A549 (cell line): Measurements from ENCODE around the gene TDP2. TPM values are rescaled to one million over a fixed set of nuclear protein-coding genes. Genes with fewer than 3 reads are reported as not detected.

ENCODE experiments used
- ATAC-seq, 2 experiments: fragments of 200-7000 bp in 1 of 2; fragments of >200 bp in 1 of 2; cut with Nextera tagmentation in 1 of 2; cut with Tn5 transposase in 1 of 2; 3 replicates each; pipeline versions ENCODE4 v1.8.0 to v1.9.1; 2018 to 2020; ENCODE audit warnings: mild to moderate bottlenecking in 1 of 2, moderate library complexity in 1 of 2
- CTCF ChIA-PET: fragments of 300-600 bp; sonication (Branson Sonifier 250); formaldehyde crosslinking; extraction: SDS; loops from one replicate; lab custom pipeline; 2021; ENCODE audit warnings: antibody characterized with exemption, inconsistent platforms; lab: Yijun Ruan, JAX
- POLR2A ChIA-PET: fragments of 350-600 bp; formaldehyde crosslinking; extraction: SDS; loops from one replicate; lab custom pipeline; 2021; ENCODE audit warnings: antibody characterized with exemption, inconsistent platforms; lab: Yijun Ruan, JAX
- DNase-seq, 2 experiments: peaks; one replicate each; pipeline versions ENCODE4 v3.0.0 to v3.0.0-alpha.2; 2011 to 2016; ENCODE audit warnings: low read depth in 1 of 2, low spot score in 1 of 2
- FAIRE-seq: peaks from 2 replicates; lab custom pipeline; 2011; peaks lifted over from hg19 to GRCh38; lab: Jason Lieb, UNC
- H3K27ac ChIP-seq, 2 experiments: fragments of >200 bp; sonication (Bioruptor Twin); formaldehyde crosslinking; 3 replicates each; pipeline ENCODE4 v1.5.1; 2016 to 2017
- H3K4me1 ChIP-seq: fragments of >200 bp; sonication (Bioruptor Twin); formaldehyde crosslinking; 3 replicates; pipeline ENCODE4 v1.6.1; 2016
- H3K4me2 ChIP-seq: fragments of >200 bp; sonication (Bioruptor Twin); formaldehyde crosslinking; 3 replicates; pipeline ENCODE4 v1.6.1; 2016
- H3K4me3 ChIP-seq: fragments of >200 bp; sonication (Bioruptor Twin); formaldehyde crosslinking; 3 replicates; pipeline ENCODE4 v1.5.1; 2016
- H3K9me3 ChIP-seq: fragments of >200 bp; sonication (Bioruptor Twin); formaldehyde crosslinking; 3 replicates; pipeline ENCODE4 v1.6.1; 2016
- BCL3 ChIP-seq: fragments of >200 bp; sonication (Bioruptor Twin); formaldehyde crosslinking; IDR thresholded peaks from 3 replicates; pipeline ENCODE4 v1.6.1; 2016
- CBX2 ChIP-seq: fragments of 200-600 bp; sonication (generic); IDR thresholded peaks from 2 replicates; pipeline ENCODE4 v1.6.1; 2016; ENCODE audit warnings: low read depth, mild to moderate bottlenecking, borderline replicate concordance
- CHD2 ChIP-seq: fragments of 150-350 bp; IDR thresholded peaks from 2 replicates; pipeline ENCODE4 v1.6.1; 2014; ENCODE audit warnings: low read length; ENCODE audit not compliant: partially characterized antibody
- CHD4 ChIP-seq: fragments of 200-600 bp; sonication (generic); IDR thresholded peaks from 2 replicates; pipeline ENCODE4 v1.6.1; 2016; ENCODE audit warnings: antibody characterized with exemption, mild to moderate bottlenecking, borderline replicate concordance
- E2F6 ChIP-seq: IDR thresholded peaks from 2 replicates; pipeline ENCODE4 v1.6.1; 2012; ENCODE audit warnings: low read depth, borderline replicate concordance
- EHMT2 ChIP-seq: fragments of 200-600 bp; sonication (generic); IDR thresholded peaks from 2 replicates; pipeline ENCODE4 v1.6.1; 2016; ENCODE audit warnings: antibody characterized with exemption, low read depth, mild to moderate bottlenecking, moderate library complexity
- ESRRA ChIP-seq: fragments of 150-350 bp; IDR thresholded peaks from 2 replicates; pipeline ENCODE4 v1.6.1; 2014; ENCODE audit warnings: mild to moderate bottlenecking, low read length, borderline replicate concordance
- FOSB ChIP-seq: fragments of 250-450 bp; sonication (Bioruptor Pico); IDR thresholded peaks from 2 replicates; pipeline ENCODE4 v1.5.0; 2020; ENCODE audit warnings: mild to moderate bottlenecking, moderate library complexity
- FOSL2 ChIP-seq, 2 experiments: fragments of 450-650 bp in 1 of 2; fragments of >200 bp in 1 of 2; sonication (Bioruptor Twin) in 1 of 2; formaldehyde crosslinking; IDR thresholded peaks; 2 replicates each; pipeline versions ENCODE4 v1.5.0 to v1.6.1; 2016 to 2020; ENCODE audit warnings: mild to moderate bottlenecking in 1 of 2, moderate library complexity in 1 of 2
- HDAC2 ChIP-seq: fragments of 200-600 bp; sonication (generic); IDR thresholded peaks from 2 replicates; pipeline ENCODE4 v1.6.1; 2016
- HES2 ChIP-seq: fragments of >200 bp; sonication (Bioruptor Twin); formaldehyde crosslinking; IDR thresholded peaks from 2 replicates; pipeline ENCODE4 v1.6.1; 2016
- HOXA7 ChIP-seq: fragments of 250-450 bp; sonication (Bioruptor Pico); IDR thresholded peaks from 2 replicates; pipeline ENCODE4 v1.5.0; 2020; ENCODE audit warnings: mild to moderate bottlenecking, moderate library complexity
- HOXB5 ChIP-seq: fragments of 250-450 bp; sonication (Bioruptor Pico); IDR thresholded peaks from 2 replicates; pipeline ENCODE4 v1.5.0; 2020; ENCODE audit warnings: mild to moderate bottlenecking, moderate library complexity
- JUNB ChIP-seq: fragments of >200 bp; sonication (Bioruptor Twin); formaldehyde crosslinking; IDR thresholded peaks from 2 replicates; pipeline ENCODE4 v1.6.1; 2016
- KDM1A ChIP-seq: fragments of 200-600 bp; sonication (generic); IDR thresholded peaks from 2 replicates; pipeline ENCODE4 v1.6.1; 2016; ENCODE audit warnings: low read depth, mild to moderate bottlenecking
- KDM5A ChIP-seq: fragments of 200-600 bp; sonication (generic); IDR thresholded peaks from 2 replicates; pipeline ENCODE4 v1.6.1; 2016; ENCODE audit warnings: antibody characterized with exemption, mild to moderate bottlenecking
- MYC ChIP-seq: IDR thresholded peaks from 2 replicates; pipeline ENCODE4 v1.6.1; 2012; ENCODE audit warnings: mild to moderate bottlenecking, inconsistent platforms, low read length, improper control_type of control experiment, borderline replicate concordance
- NR3C1 ChIP-seq: fragments of >200 bp; sonication (Bioruptor Twin); formaldehyde crosslinking; IDR thresholded peaks from 3 replicates; pipeline ENCODE4 v1.6.1; 2017
- PBX3 ChIP-seq: IDR thresholded peaks from 2 replicates; pipeline ENCODE4 v1.6.1; 2012
- RAD21 ChIP-seq, 2 experiments: fragments of >200 bp in 1 of 2; sonication (Bioruptor Twin) in 1 of 2; formaldehyde crosslinking in 1 of 2; IDR thresholded peaks in 1 of 2; conservative IDR thresholded peaks in 1 of 2; 2 replicates in 1 of 2; 3 replicates in 1 of 2; pipeline ENCODE4 v1.6.1; 2012 to 2018; ENCODE audit warnings: inconsistent platforms in 1 of 2
- RARB ChIP-seq: fragments of 250-450 bp; sonication (Bioruptor Pico); IDR thresholded peaks from 2 replicates; pipeline ENCODE4 v1.8.0; 2021; ENCODE audit warnings: mild to moderate bottlenecking, moderate library complexity
- REST ChIP-seq: fragments of 200-600 bp; sonication (generic); IDR thresholded peaks from 2 replicates; pipeline ENCODE4 v1.6.1; 2016; ENCODE audit warnings: antibody characterized with exemption, mild to moderate bottlenecking, moderate library complexity
- RFX5 ChIP-seq: fragments of 450-650 bp; IDR thresholded peaks from 2 replicates; pipeline ENCODE4 v1.7.1; 2014; ENCODE audit warnings: antibody characterized with exemption, mild to moderate bottlenecking, moderate library complexity
- SMC3 ChIP-seq: fragments of >200 bp; sonication (Bioruptor Twin); formaldehyde crosslinking; IDR thresholded peaks from 3 replicates; pipeline ENCODE4 v1.6.1; 2018; ENCODE audit warnings: inconsistent platforms
- WGBS: methylation state at CpG from one replicate; pipeline ENCODE4 v1.1.6; 2017; ENCODE audit errors: missing lambda C conversion rate; 5-methylcytosine and 5-hydroxymethylcytosine counted together
- polyA plus RNA-seq, 4 experiments: library from polyadenylated mRNA; depleted of rRNA in 3 of 4; stranded (reverse); fragments of >200 nt; fragmentation: RNase III in 1 of 4; extraction: RNeasy Plus Mini Kit Qiagen cat#74134 plus additional on column Dnase treatment in 1 of 4; gene quantifications; 2 replicates in 3 of 4; 3 replicates in 1 of 4; pipeline ENCODE4 v1.2.3, GENCODE V29; 2011 to 2017

TDP2 gene
- polyA plus RNA-seq, 2 of the 4 experiments (the other 2 are of a cell fraction): 52.6 to 91.7 TPM

GRCh38 chr6:24646771-24647170 is 19.9 kb downstream of the TDP2 start:
- FAIRE-seq: no peak
- no peak for TF ChIP-seq FOSL2 (IDR thresholded peaks at IDR 0.05)
- peak; percentile 39; the same call in 1 of the 2 replicates for TF ChIP-seq FOSL2 (CRISPR knock-in tag; IDR thresholded peaks at IDR 0.05)
- no peak for TF ChIP-seq CHD2
- TF ChIP-seq, all 56 proteins: peak for 1
- POLR2A ChIA-PET: interaction anchor here (1.6 to 2.8 kb wide), 2 partner anchors 12 to 20 kb away, joined by 7 to 15 read pairs; partner anchors contain the start of genes ACOT13 and TDP2
- H3K27ac ChIP-seq: peak overlapping the region; percentile 86 to 92
- CTCF ChIA-PET: no interaction called here
- DNase-seq: peak in 1 of 2 experiments; percentile 39
- H3K4me2 ChIP-seq: peak overlapping the region; percentile 88
- H3K4me3 ChIP-seq: no peak overlapping the region
- no peaks in the 10 kb centered on the region for H3K9me3 ChIP-seq
- H3K4me1 ChIP-seq: peaks cover 41% of the 10 kb centered on the region
- WGBS: 61% methylated on average over 8 of the region's 8 CpGs
- peak; percentile 58 to 60; a peak in 5 of 6 replicates for ATAC-seq

- Histone ChIP-seq H3K27ac (peak overlapping the region in 1 of 2 experiments; percentile 13; a peak in 1 of 6 replicates), H3K4me3 (peak overlapping the region; percentile 81), H3K9me3 (no peaks in the 10 kb centered on the region), H3K4me1 (peaks cover 32% of the 10 kb centered on the region), H3K4me2 (peak overlapping the region; percentile 88)
- ChIA-PET CTCF (interaction anchor here (1.2 kb wide), 1 partner anchor 63 kb away, joined by 3 read pairs; no protein-coding TSS in a partner anchor), POLR2A (no interaction called here)
- no peak for ATAC-seq
- FAIRE-seq: no peak
- no peak for DNase-seq
- WGBS: 24% methylated on average over 4 of the region's 4 CpGs
- no peak for TF ChIP-seq BCL3
- no peak for TF ChIP-seq KDM1A
- TF ChIP-seq KDM5A: no peak
Observed at GRCh38 chr6:24644377-24644776, 22.3 kb downstream of the TDP2 start.

- CTCF ChIA-PET: interaction anchor here (1.2 kb wide), 1 partner anchor 63 kb away, joined by 3 read pairs; no protein-coding TSS in a partner anchor
- DNase-seq (peak in 1 of 2 experiments; percentile 7), ATAC-seq (peak in 1 of 2 experiments; percentile 34; a peak in 3 of 6 replicates), FAIRE-seq (no peak)
- Histone ChIP-seq H3K9me3 (no peaks in the 10 kb centered on the region), H3K4me1 (peaks cover 32% of the 10 kb centered on the region), H3K4me3 (peak overlapping the region; percentile 81), H3K4me2 (peak overlapping the region; percentile 88), H3K27ac (peak overlapping the region; percentile 13 to 51; a peak in 1 of 6 replicates)
- WGBS: 15% methylated on average over 7 of the region's 7 CpGs
- TF ChIP-seq FOSB (CRISPR knock-in tag): no peak
- TF ChIP-seq HDAC2: no peak
- no peak for TF ChIP-seq EHMT2
- no peak for TF ChIP-seq NR3C1
- TF ChIP-seq JUNB: no peak
- no peak for TF ChIP-seq PBX3
- TF ChIP-seq CHD4: no peak
- no peak for TF ChIP-seq ESRRA
- no peak for TF ChIP-seq RARB (CRISPR knock-in tag)
- no peak for TF ChIP-seq HES2
- no peak for TF ChIP-seq E2F6
- POLR2A ChIA-PET: no interaction called here
Observed at GRCh38 chr6:24643920-24644319, 22.8 kb downstream of the TDP2 start.

GRCh38 chr6:24642061-24642460 is 24.6 kb downstream of the TDP2 start:
- POLR2A ChIA-PET: no interaction called here
- CTCF ChIA-PET: no interaction called here
- no peak for DNase-seq
- Histone ChIP-seq H3K4me2 (no peak overlapping the region), H3K9me3 (no peaks in the 10 kb centered on the region), H3K27ac (no peak overlapping the region), H3K4me1 (peaks cover 25% of the 10 kb centered on the region), H3K4me3 (no peak overlapping the region)
- FAIRE-seq: no peak
- no peak for ATAC-seq
- TF ChIP-seq RAD21 (conservative IDR thresholded peaks at IDR 0.05 in 1 of 2, IDR thresholded peaks at IDR 0.05 in 1 of 2): no peak
- no peak for TF ChIP-seq CBX2
- TF ChIP-seq HOXA7: no peak
- TF ChIP-seq REST: no peak
- TF ChIP-seq HOXB5 (CRISPR knock-in tag): no peak
- no peak for TF ChIP-seq SMC3
- no peak for TF ChIP-seq MYC
- no peak for TF ChIP-seq FOSB (CRISPR knock-in tag)
- TF ChIP-seq RFX5: no peak
